Natural killer cell (primary cell): ENCODE measurements around the gene NOL4. TPM values are rescaled to one million over a fixed set of nuclear protein-coding genes. Genes with fewer than 3 reads are reported as not detected.

Experiments used
- ATAC-seq, 3 donors: fragments of 150-1000 bp in 2 of 3; fragments of 200-7000 bp in 1 of 3; cut with Tn5 transposase; 1 replicate in 1 of 3; 2 replicates in 2 of 3; pipeline ENCODE4 v1.10.0; 2021; ENCODE audit warnings: mild to moderate bottlenecking in 2 of 3, moderate library complexity in 2 of 3
- DNase-seq, 2 donors: peaks; one replicate each; pipeline versions ENCODE4 v3.0.0 to v3.0.0-alpha.2; 2013 to 2021; ENCODE audit warnings: mixed read lengths in 1 of 2
- H3K27ac ChIP-seq: one replicate; pipeline ENCODE4 v1.5.1; 2013; ENCODE audit warnings: mild to moderate bottlenecking, low read length
- H3K27me3 ChIP-seq: one replicate; pipeline ENCODE4 v1.6.1; 2013; ENCODE audit warnings: low read length; ENCODE audit not compliant: control insufficient read depth, insufficient read depth
- H3K36me3 ChIP-seq: one replicate; pipeline ENCODE4 v1.6.1; 2013; ENCODE audit warnings: low read length; ENCODE audit not compliant: control insufficient read depth, insufficient read depth
- H3K4me1 ChIP-seq: one replicate; pipeline ENCODE4 v1.6.1; 2013; ENCODE audit warnings: low read length; ENCODE audit not compliant: control insufficient read depth, insufficient read depth
- H3K4me3 ChIP-seq: one replicate; pipeline ENCODE4 v1.5.1; 2013; ENCODE audit warnings: low read length
- H3K9me3 ChIP-seq: one replicate; pipeline ENCODE4 v1.6.1; 2013; ENCODE audit warnings: low read length; ENCODE audit not compliant: control insufficient read depth, insufficient read depth
- H3K27ac Mint-ChIP-seq, 2 donors: one replicate each; pipeline ENCODE4 v1.8.0; 2022; ENCODE audit warnings: mild to moderate bottlenecking in 2 of 2, mixed read lengths in 2 of 2, moderate library complexity in 1 of 2
- H3K27me3 Mint-ChIP-seq, 2 donors: one replicate each; pipeline ENCODE4 v1.8.0; 2022; ENCODE audit warnings: low read depth in 2 of 2, mixed read lengths in 2 of 2
- H3K36me3 Mint-ChIP-seq: one replicate; pipeline ENCODE4 v1.8.0; 2022; ENCODE audit warnings: mixed read lengths
- H3K4me1 Mint-ChIP-seq, 2 donors: one replicate each; pipeline ENCODE4 v1.8.0; 2022; ENCODE audit warnings: mixed read lengths in 2 of 2
- H3K4me3 Mint-ChIP-seq: one replicate; pipeline ENCODE4 v1.8.0; 2022; ENCODE audit warnings: mild to moderate bottlenecking, moderate library complexity, mixed read lengths
- H3K9me3 Mint-ChIP-seq, 2 donors: one replicate each; pipeline ENCODE4 v1.8.0; 2022; ENCODE audit warnings: mixed read lengths in 2 of 2
- WGBS: methylation state at CpG from one replicate; pipeline ENCODE4 v1.1.7; 2013; ENCODE audit warnings: missing lambda C conversion rate; ENCODE audit not compliant: insufficient coverage; 5-methylcytosine and 5-hydroxymethylcytosine counted together
- intact Hi-C: fragments of 100-400 bp; cut with micrococcal nuclease; formaldehyde crosslinking; loops from one replicate; pipeline ENCODE4 v1.14.2; 2022
- total RNA-seq, 4 donors: library from RNA; stranded (reverse); fragments of 120-200 nt in 1 of 4; gene quantifications; one replicate each; pipeline versions ENCODE4 v1.2.3 to v1.2.4, GENCODE V29; 2013 to 2022
- TF ChIP-seq, protein P1 (sequence below): fragments of 200-600 bp; IDR thresholded peaks from one replicate; pipeline ENCODE4 v1.8.0; 2022; ENCODE audit warnings: antibody characterized with exemption

NOL4 gene
- total RNA-seq, 3 donors from 2014 or later (not counting 1 experiment from before 2014, with no cell fraction given): not detected

- Histone ChIP-seq H3K4me1 (no peaks in the 10 kb centered on the region), H3K27me3 (peaks cover 19% of the 10 kb centered on the region), H3K9me3 (peaks cover 8% of the 10 kb centered on the region), H3K36me3 (no peaks in the 10 kb centered on the region), H3K4me3 (no peak overlapping the region), H3K27ac (no peak overlapping the region)
- Mint-ChIP-seq H3K27me3 (peaks cover 16 to 29% of the 10 kb centered on the region in 2 donors), H3K4me3 (no peak overlapping the region), H3K36me3 (no peaks in the 10 kb centered on the region), H3K27ac (no peak overlapping the region), H3K9me3 (peaks cover 0 to 4% of the 10 kb centered on the region in 2 donors), H3K4me1 (no peaks in the 10 kb centered on the region)
- 91% methylated on average over 9 of the region's 10 CpGs for WGBS
- intact Hi-C loops: no loop called here
- TF ChIP-seq, protein P1, sequence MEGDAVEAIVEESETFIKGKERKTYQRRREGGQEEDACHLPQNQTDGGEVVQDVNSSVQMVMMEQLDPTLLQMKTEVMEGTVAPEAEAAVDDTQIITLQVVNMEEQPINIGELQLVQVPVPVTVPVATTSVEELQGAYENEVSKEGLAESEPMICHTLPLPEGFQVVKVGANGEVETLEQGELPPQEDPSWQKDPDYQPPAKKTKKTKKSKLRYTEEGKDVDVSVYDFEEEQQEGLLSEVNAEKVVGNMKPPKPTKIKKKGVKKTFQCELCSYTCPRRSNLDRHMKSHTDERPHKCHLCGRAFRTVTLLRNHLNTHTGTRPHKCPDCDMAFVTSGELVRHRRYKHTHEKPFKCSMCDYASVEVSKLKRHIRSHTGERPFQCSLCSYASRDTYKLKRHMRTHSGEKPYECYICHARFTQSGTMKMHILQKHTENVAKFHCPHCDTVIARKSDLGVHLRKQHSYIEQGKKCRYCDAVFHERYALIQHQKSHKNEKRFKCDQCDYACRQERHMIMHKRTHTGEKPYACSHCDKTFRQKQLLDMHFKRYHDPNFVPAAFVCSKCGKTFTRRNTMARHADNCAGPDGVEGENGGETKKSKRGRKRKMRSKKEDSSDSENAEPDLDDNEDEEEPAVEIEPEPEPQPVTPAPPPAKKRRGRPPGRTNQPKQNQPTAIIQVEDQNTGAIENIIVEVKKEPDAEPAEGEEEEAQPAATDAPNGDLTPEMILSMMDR: no peak
- no peak for ATAC-seq
- no peak for DNase-seq
Measured at GRCh38 chr18:34219651-34220050, 5.1 kb downstream of the NOL4 start.

DNA sequence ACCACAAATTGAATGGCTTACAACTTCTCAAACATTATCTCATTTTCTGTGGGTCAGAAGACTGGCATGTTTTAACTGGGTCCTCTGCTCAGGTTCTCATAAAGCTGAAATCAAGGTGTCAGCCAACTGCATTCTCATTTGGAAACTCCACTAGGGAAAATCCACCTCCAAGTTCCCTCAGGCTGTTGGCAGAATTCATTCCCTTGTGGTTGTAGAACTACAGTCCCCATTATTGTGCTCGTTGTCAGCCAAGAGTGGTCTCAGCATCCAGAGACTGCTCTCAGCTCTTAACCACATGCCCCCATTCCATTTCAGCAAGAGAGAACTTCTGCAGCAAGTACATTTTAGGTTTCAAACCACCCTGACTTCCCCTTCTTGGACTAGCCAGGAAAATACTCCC is 12.2 kb downstream of the NOL4 start:
- WGBS: 57% methylated on average over 1 of the region's 1 CpG
- Histone ChIP-seq H3K27me3 (no peaks in the 10 kb centered on the region), H3K27ac (no peak overlapping the region), H3K9me3 (no peaks in the 10 kb centered on the region), H3K4me3 (no peak overlapping the region), H3K36me3 (no peaks in the 10 kb centered on the region), H3K4me1 (no peaks in the 10 kb centered on the region)
- Mint-ChIP-seq H3K4me3 (no peak overlapping the region), H3K4me1 (no peaks in the 10 kb centered on the region), H3K27ac (no peak overlapping the region), H3K27me3 (no peaks in the 10 kb centered on the region), H3K9me3 (peaks cover 3 to 6% of the 10 kb centered on the region in 2 donors), H3K36me3 (no peaks in the 10 kb centered on the region)
- no peak for DNase-seq
- intact Hi-C loops: no loop called here
- no peak for ATAC-seq
- TF ChIP-seq, protein P1: no peak

DNA sequence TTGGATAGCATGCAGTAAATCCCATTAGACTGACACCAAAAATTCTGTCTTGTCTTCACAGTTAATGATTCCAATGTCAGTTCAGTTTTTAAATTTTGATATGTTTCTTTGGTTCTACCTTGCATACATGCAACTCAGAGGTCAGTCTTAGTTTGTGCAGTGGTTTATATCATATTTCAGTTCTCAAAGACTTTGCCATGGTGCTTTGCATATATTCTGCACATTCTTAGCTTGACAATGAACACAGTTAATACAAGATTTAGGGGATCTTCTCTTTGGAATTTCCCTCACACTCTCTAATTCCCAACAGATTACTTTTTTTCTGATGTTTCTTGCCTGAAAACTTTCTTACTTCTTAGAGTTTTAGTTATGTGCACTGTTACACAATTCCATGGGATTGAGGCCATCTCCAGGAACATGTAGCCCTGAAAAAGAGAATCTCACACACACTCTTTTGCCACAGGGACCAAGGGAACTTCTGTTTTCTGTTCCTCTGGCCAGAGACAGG is 17.3 kb downstream of the NOL4 start:
- Mint-ChIP-seq H3K27ac (no peak overlapping the region), H3K9me3 (peaks cover 2 to 4% of the 10 kb centered on the region in 2 donors), H3K4me3 (no peak overlapping the region), H3K27me3 (no peaks in the 10 kb centered on the region), H3K4me1 (no peaks in the 10 kb centered on the region), H3K36me3 (no peaks in the 10 kb centered on the region)
- intact Hi-C loops: no loop called here
- Histone ChIP-seq H3K4me3 (no peak overlapping the region), H3K4me1 (no peaks in the 10 kb centered on the region), H3K36me3 (no peaks in the 10 kb centered on the region), H3K27ac (no peak overlapping the region), H3K9me3 (no peaks in the 10 kb centered on the region), H3K27me3 (no peaks in the 10 kb centered on the region)
- TF ChIP-seq, protein P1: no peak
- ATAC-seq: no peak
- no peak for DNase-seq

- H3K4me3 Mint-ChIP-seq: no peak overlapping the region
- intact Hi-C loops: no loop called here
- no peak for ATAC-seq
Measured at GRCh38 chr18:34203866-34204265, 20.8 kb downstream of the NOL4 start.

More at GRCh38 chr18:34203866-34204265, 20.8 kb downstream of the NOL4 start:
- H3K36me3 Mint-ChIP-seq: no peaks in the 10 kb centered on the region
- no peaks in the 10 kb centered on the region for H3K27me3 ChIP-seq
- H3K27me3 Mint-ChIP-seq: no peaks in the 10 kb centered on the region
- no CpG with 5 or more reads among the region's 2 CpGs for WGBS
- peaks cover 0 to 4% of the 10 kb centered on the region in 2 donors for H3K9me3 Mint-ChIP-seq
- no peak overlapping the region for H3K4me3 ChIP-seq
- H3K36me3 ChIP-seq: no peaks in the 10 kb centered on the region
- TF ChIP-seq, protein P1: no peak
- no peaks in the 10 kb centered on the region for H3K4me1 Mint-ChIP-seq
- H3K9me3 ChIP-seq: no peaks in the 10 kb centered on the region
- H3K27ac Mint-ChIP-seq: no peak overlapping the region
- no peak overlapping the region for H3K27ac ChIP-seq
- H3K4me1 ChIP-seq: no peaks in the 10 kb centered on the region
- no peak for DNase-seq
